ENCODE measurements around the gene ACTRT2.

GRCh38 chr1:2991753-2992495 is 29.3 kb upstream of the ACTRT2 start:
- no peak for TF ChIP-seq POLR2A (IDR thresholded peaks at IDR 0.05)
- no peak for TF ChIP-seq CTCF (IDR thresholded peaks at IDR 0.05)
